ENCODE measurements around the gene HS6ST2.

HS6ST2 gene

DNA sequence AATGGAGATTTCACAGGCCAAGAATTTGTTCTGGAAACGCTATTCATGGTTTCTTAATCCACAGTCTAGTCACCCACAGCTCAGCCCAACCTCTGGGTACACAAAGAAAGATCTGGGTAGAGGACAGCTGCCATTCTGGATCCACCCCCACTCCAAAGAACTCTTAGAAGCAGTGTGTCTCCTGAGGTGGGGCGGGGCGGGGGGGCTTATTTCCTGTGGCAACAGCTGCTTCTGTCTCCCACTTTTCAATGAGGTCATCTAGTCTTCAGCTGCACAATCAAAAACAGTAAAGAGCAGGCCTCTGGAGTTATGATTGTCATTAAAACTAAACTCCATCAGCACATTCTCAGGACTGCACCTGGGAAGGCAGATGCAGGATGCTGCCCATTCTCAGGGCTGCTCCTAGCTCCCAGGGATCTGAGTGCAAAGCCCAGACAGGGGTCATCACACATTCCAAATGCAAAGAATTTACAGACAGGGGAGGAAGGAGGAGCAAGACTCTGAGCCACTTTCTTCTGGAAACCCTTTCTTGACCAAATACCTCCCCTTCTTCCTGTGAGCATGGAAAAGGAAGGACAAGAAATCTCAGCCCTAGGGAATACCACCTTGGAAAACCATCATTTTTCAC, 207.3 kb downstream of the HS6ST2 start:
- H3K9me3 ChIP-seq (ENCODE audit: control extremely low read depth in 1 of 5, control insufficient read depth in 4 of 5, insufficient read depth in 2 of 5, low read depth in 1 of 5, low read length in 4 of 5), result no peaks in the 10 kb centered on the region
- H3K36me3 ChIP-seq (ENCODE audit: control insufficient read depth in 4 of 4, insufficient read depth in 4 of 4, low read length in 3 of 4), result no peaks in the 10 kb centered on the region
- DNase-seq, result no peak
- H3K27ac ChIP-seq (ENCODE audit: insufficient read depth in 1 of 2, low read depth in 1 of 2, low read length in 2 of 2, poor library complexity in 1 of 2, severe bottlenecking in 2 of 2), result no peak overlapping the region
- H3K4me3 ChIP-seq (ENCODE audit: control insufficient read depth in 1 of 7, extremely low read depth in 1 of 7, insufficient read depth in 4 of 7, low read depth in 2 of 7, low read length in 6 of 7), result no peak overlapping the region
- H3K27me3 ChIP-seq (replicated peaks in 2 of 5; ENCODE audit: control insufficient read depth in 4 of 5, insufficient read depth in 5 of 5, low read length in 4 of 5), result peaks cover 0 to 3% (median 0%) of the 10 kb centered on the region in 5 experiments
- POLR2A ChIA-PET, result no interaction called here
- CTCF ChIA-PET, result interaction anchor here (1.5 kb wide), 1 partner anchor 18 kb away, joined by 3 read pairs; no protein-coding TSS in a partner anchor
- peaks cover 0 to 6% (median 0%) of the 10 kb centered on the region in 4 experiments for H3K4me1 ChIP-seq (ENCODE audit: control extremely low read depth in 1 of 4, control insufficient read depth in 4 of 4, insufficient read depth in 4 of 4, low read length in 3 of 4)
- WGBS (ENCODE audit: insufficient coverage), result 50% methylated on average over 3 of the region's 3 CpGs

- H3K36me3 ChIP-seq (ENCODE audit: control insufficient read depth in 4 of 4, insufficient read depth in 4 of 4, low read length in 3 of 4), result no peaks in the 10 kb centered on the region
- WGBS (ENCODE audit: insufficient coverage), result 100% methylated on average over 2 of the region's 6 CpGs
- H3K4me1 ChIP-seq (ENCODE audit: control extremely low read depth in 1 of 4, control insufficient read depth in 4 of 4, insufficient read depth in 4 of 4, low read length in 3 of 4), result peaks cover 0 to 6% (median 0%) of the 10 kb centered on the region in 4 experiments
- POLR2A ChIA-PET, result no interaction called here
- CTCF ChIA-PET, result interaction anchor here (1.5 kb wide), 1 partner anchor 19 kb away, joined by 3 read pairs; no protein-coding TSS in a partner anchor
- no peak for DNase-seq
- no peak overlapping the region for H3K4me3 ChIP-seq (ENCODE audit: control insufficient read depth in 1 of 7, extremely low read depth in 1 of 7, insufficient read depth in 4 of 7, low read depth in 2 of 7, low read length in 6 of 7)
- H3K27me3 ChIP-seq (replicated peaks in 2 of 5; ENCODE audit: control insufficient read depth in 4 of 5, insufficient read depth in 5 of 5, low read length in 4 of 5), result peaks cover 0 to 3% (median 0%) of the 10 kb centered on the region in 5 experiments
- no peaks in the 10 kb centered on the region for H3K9me3 ChIP-seq (ENCODE audit: control extremely low read depth in 1 of 5, control insufficient read depth in 4 of 5, insufficient read depth in 2 of 5, low read depth in 1 of 5, low read length in 4 of 5)
- H3K27ac ChIP-seq (ENCODE audit: insufficient read depth in 1 of 2, low read depth in 1 of 2, low read length in 2 of 2, poor library complexity in 1 of 2, severe bottlenecking in 2 of 2), result no peak overlapping the region
Observed at GRCh38 chrX:132750331-132751062, 207.9 kb downstream of the HS6ST2 start.

DNA sequence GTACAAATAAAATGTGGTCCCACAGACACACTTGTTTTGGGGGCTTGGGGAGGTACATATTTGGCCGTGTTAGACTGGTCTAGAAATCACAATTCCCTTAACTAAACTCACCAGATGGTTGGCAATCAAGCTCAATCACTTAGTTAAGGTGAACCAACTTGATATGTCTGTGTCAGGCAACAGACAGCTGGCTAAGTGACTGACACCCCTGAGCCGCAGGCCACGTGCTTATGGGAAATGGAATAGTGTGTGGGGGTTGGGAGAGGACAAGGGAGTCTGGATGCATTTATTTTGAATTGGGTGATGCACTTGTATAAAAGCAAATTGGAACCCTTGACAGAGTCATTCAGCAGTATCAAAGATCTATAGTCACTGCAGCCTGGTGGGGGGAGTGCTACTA, 209.0 kb downstream of the HS6ST2 start:
- DNase-seq, result no peak
- POLR2A ChIA-PET, result no interaction called here
- Histone ChIP-seq H3K4me3 (ENCODE audit: control insufficient read depth in 1 of 7, extremely low read depth in 1 of 7, insufficient read depth in 4 of 7, low read depth in 2 of 7, low read length in 6 of 7) (no peak overlapping the region), H3K4me1 (ENCODE audit: control extremely low read depth in 1 of 4, control insufficient read depth in 4 of 4, insufficient read depth in 4 of 4, low read length in 3 of 4) (peaks cover 0 to 6% (median 0%) of the 10 kb centered on the region in 4 experiments), H3K36me3 (ENCODE audit: control insufficient read depth in 4 of 4, insufficient read depth in 4 of 4, low read length in 3 of 4) (no peaks in the 10 kb centered on the region), H3K9me3 (ENCODE audit: control extremely low read depth in 1 of 5, control insufficient read depth in 4 of 5, insufficient read depth in 2 of 5, low read depth in 1 of 5, low read length in 4 of 5) (no peaks in the 10 kb centered on the region), H3K27me3 (replicated peaks in 2 of 5; ENCODE audit: control insufficient read depth in 4 of 5, insufficient read depth in 5 of 5, low read length in 4 of 5) (peaks cover 0 to 3% (median 0%) of the 10 kb centered on the region in 5 experiments), H3K27ac (ENCODE audit: insufficient read depth in 1 of 2, low read depth in 1 of 2, low read length in 2 of 2, poor library complexity in 1 of 2, severe bottlenecking in 2 of 2) (no peak overlapping the region)
- CTCF ChIA-PET, result no interaction called here
- WGBS (ENCODE audit: insufficient coverage), result 83% methylated on average over 1 of the region's 3 CpGs

- 54% methylated on average over 2 of the region's 4 CpGs for WGBS (ENCODE audit: insufficient coverage)
- Histone ChIP-seq H3K4me1 (ENCODE audit: control extremely low read depth in 1 of 4, control insufficient read depth in 4 of 4, insufficient read depth in 4 of 4, low read length in 3 of 4) (peaks cover 0 to 6% (median 0%) of the 10 kb centered on the region in 4 experiments), H3K4me3 (ENCODE audit: control insufficient read depth in 1 of 7, extremely low read depth in 1 of 7, insufficient read depth in 4 of 7, low read depth in 2 of 7, low read length in 6 of 7) (no peak overlapping the region), H3K27me3 (replicated peaks in 2 of 5; ENCODE audit: control insufficient read depth in 4 of 5, insufficient read depth in 5 of 5, low read length in 4 of 5) (peaks cover 0 to 3% (median 0%) of the 10 kb centered on the region in 5 experiments), H3K27ac (ENCODE audit: insufficient read depth in 1 of 2, low read depth in 1 of 2, low read length in 2 of 2, poor library complexity in 1 of 2, severe bottlenecking in 2 of 2) (no peak overlapping the region), H3K36me3 (ENCODE audit: control insufficient read depth in 4 of 4, insufficient read depth in 4 of 4, low read length in 3 of 4) (no peaks in the 10 kb centered on the region), H3K9me3 (ENCODE audit: control extremely low read depth in 1 of 5, control insufficient read depth in 4 of 5, insufficient read depth in 2 of 5, low read depth in 1 of 5, low read length in 4 of 5) (no peaks in the 10 kb centered on the region)
- POLR2A ChIA-PET, result no interaction called here
- no peak for DNase-seq
- CTCF ChIA-PET, result interaction anchor here (1.1 kb wide), 1 partner anchor 13 kb away, joined by 3 read pairs; no protein-coding TSS in a partner anchor
Observed at GRCh38 chrX:132748909-132749308, 209.5 kb downstream of the HS6ST2 start.

DNA sequence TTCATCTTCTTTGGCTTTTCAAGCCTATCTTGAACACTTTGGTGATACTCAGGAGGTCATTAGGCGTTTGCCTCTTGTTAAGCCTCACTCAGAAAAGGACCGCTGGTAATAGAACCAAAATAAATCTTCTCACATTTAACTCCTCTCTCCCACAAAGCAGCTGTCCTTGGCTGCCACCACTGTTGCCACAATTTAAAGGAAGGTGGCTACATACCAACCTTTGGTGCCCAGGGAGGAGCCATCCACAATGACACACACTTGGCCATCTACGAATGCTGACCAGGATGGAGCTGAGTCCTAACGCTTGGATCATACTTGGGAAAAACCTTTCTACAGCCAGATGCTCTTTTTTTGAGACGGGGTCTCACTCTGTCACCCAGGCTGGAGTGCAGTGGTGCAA, 210.2 kb downstream of the HS6ST2 start:
- Histone ChIP-seq H3K36me3 (ENCODE audit: control insufficient read depth in 4 of 4, insufficient read depth in 4 of 4, low read length in 3 of 4) (no peaks in the 10 kb centered on the region), H3K4me3 (ENCODE audit: control insufficient read depth in 1 of 7, extremely low read depth in 1 of 7, insufficient read depth in 4 of 7, low read depth in 2 of 7, low read length in 6 of 7) (no peak overlapping the region), H3K4me1 (ENCODE audit: control extremely low read depth in 1 of 4, control insufficient read depth in 4 of 4, insufficient read depth in 4 of 4, low read length in 3 of 4) (peaks cover 0 to 6% (median 0%) of the 10 kb centered on the region in 4 experiments), H3K27ac (ENCODE audit: insufficient read depth in 1 of 2, low read depth in 1 of 2, low read length in 2 of 2, poor library complexity in 1 of 2, severe bottlenecking in 2 of 2) (no peak overlapping the region), H3K27me3 (replicated peaks in 2 of 5; ENCODE audit: control insufficient read depth in 4 of 5, insufficient read depth in 5 of 5, low read length in 4 of 5) (peaks cover 0 to 3% (median 0%) of the 10 kb centered on the region in 5 experiments), H3K9me3 (ENCODE audit: control extremely low read depth in 1 of 5, control insufficient read depth in 4 of 5, insufficient read depth in 2 of 5, low read depth in 1 of 5, low read length in 4 of 5) (no peaks in the 10 kb centered on the region)
- ChIA-PET CTCF (interaction anchor here (1.1 kb wide), 1 partner anchor 13 kb away, joined by 3 read pairs; no protein-coding TSS in a partner anchor), POLR2A (interaction anchor here (0.6 kb wide), 1 partner anchor 621 kb away, joined by 3 read pairs; no protein-coding TSS in a partner anchor)
- 81% methylated on average over 5 of the region's 5 CpGs for WGBS (ENCODE audit: insufficient coverage)
- DNase-seq, result no peak

- no peak for DNase-seq
- H3K9me3 ChIP-seq (ENCODE audit: control extremely low read depth in 1 of 5, control insufficient read depth in 4 of 5, insufficient read depth in 2 of 5, low read depth in 1 of 5, low read length in 4 of 5), result no peaks in the 10 kb centered on the region
- H3K27me3 ChIP-seq (replicated peaks in 2 of 5; ENCODE audit: control insufficient read depth in 4 of 5, insufficient read depth in 5 of 5, low read length in 4 of 5), result no peaks in the 10 kb centered on the region
- ChIA-PET CTCF (no interaction called here), POLR2A (no interaction called here)
- no peak overlapping the region for H3K4me3 ChIP-seq (ENCODE audit: control insufficient read depth in 1 of 7, extremely low read depth in 1 of 7, insufficient read depth in 4 of 7, low read depth in 2 of 7, low read length in 6 of 7)
- no peak overlapping the region for H3K27ac ChIP-seq (ENCODE audit: insufficient read depth in 1 of 2, low read depth in 1 of 2, low read length in 2 of 2, poor library complexity in 1 of 2, severe bottlenecking in 2 of 2)
- no peaks in the 10 kb centered on the region for H3K36me3 ChIP-seq (ENCODE audit: control insufficient read depth in 4 of 4, insufficient read depth in 4 of 4, low read length in 3 of 4)
- peaks cover 0 to 5% (median 0%) of the 10 kb centered on the region in 4 experiments for H3K4me1 ChIP-seq (ENCODE audit: control extremely low read depth in 1 of 4, control insufficient read depth in 4 of 4, insufficient read depth in 4 of 4, low read length in 3 of 4)
- 100% methylated on average over 1 of the region's 2 CpGs for WGBS (ENCODE audit: insufficient coverage)
Observed at GRCh38 chrX:132745593-132745992, 212.8 kb downstream of the HS6ST2 start.

GRCh38 chrX:132744470-132744869, 214.0 kb downstream of the HS6ST2 start:
- CTCF ChIA-PET, result interaction anchor here (0.8 kb wide), 1 partner anchor 15 kb away, joined by 3 read pairs; no protein-coding TSS in a partner anchor
- Histone ChIP-seq H3K9me3 (ENCODE audit: control extremely low read depth in 1 of 5, control insufficient read depth in 4 of 5, insufficient read depth in 2 of 5, low read depth in 1 of 5, low read length in 4 of 5) (no peaks in the 10 kb centered on the region), H3K36me3 (ENCODE audit: control insufficient read depth in 4 of 4, insufficient read depth in 4 of 4, low read length in 3 of 4) (no peaks in the 10 kb centered on the region), H3K4me1 (ENCODE audit: control extremely low read depth in 1 of 4, control insufficient read depth in 4 of 4, insufficient read depth in 4 of 4, low read length in 3 of 4) (no peaks in the 10 kb centered on the region), H3K27ac (ENCODE audit: insufficient read depth in 1 of 2, low read depth in 1 of 2, low read length in 2 of 2, poor library complexity in 1 of 2, severe bottlenecking in 2 of 2) (no peak overlapping the region), H3K27me3 (replicated peaks in 2 of 5; ENCODE audit: control insufficient read depth in 4 of 5, insufficient read depth in 5 of 5, low read length in 4 of 5) (no peaks in the 10 kb centered on the region), H3K4me3 (ENCODE audit: control insufficient read depth in 1 of 7, extremely low read depth in 1 of 7, insufficient read depth in 4 of 7, low read depth in 2 of 7, low read length in 6 of 7) (no peak overlapping the region)
- POLR2A ChIA-PET, result no interaction called here
- no peak for DNase-seq
- no CpG with 5 or more reads among the region's 1 CpG for WGBS (ENCODE audit: insufficient coverage)
